Metanephros (tissue), 1 donor: ENCODE measurements around the gene CBLN4. TPM values are rescaled to one million over a fixed set of nuclear protein-coding genes. Genes with fewer than 3 reads are reported as not detected.

Source experiments
- total RNA-seq: library from RNA; depleted of rRNA; stranded (reverse); fragments of >200 nt; gene quantifications from one replicate; pipeline ENCODE4 v1.2.3, GENCODE V29; 2014

The CBLN4 gene
- total RNA-seq: 3.2 TPM

DNA sequence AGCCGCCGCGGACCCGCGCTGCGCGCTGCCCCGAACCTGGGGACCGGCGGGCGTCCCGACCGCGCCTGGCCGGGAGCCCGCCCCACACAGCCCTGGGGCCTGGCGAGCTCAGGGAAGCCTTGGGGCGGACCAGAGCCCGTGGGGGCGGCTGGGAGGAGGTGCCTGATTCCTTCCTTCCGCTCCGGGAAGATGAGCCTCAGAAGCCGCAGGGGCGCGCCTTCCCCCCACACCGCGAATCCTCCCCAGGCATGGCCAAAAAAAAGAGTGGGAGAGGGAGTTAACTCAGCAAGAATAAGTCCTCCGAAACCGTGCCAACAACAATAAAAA, at the start of gene CBLN4:
CBLN4 (minus strand) TSS at position 131 of the 327 bp plus-strand sequence. CDS start 1,348 bp downstream, outside the sequence.

Other genes starting within 250 kb of the CBLN4 start
- gene MC3R, start 243.2 kb upstream of the CBLN4 start, total RNA-seq: not detected